Activated T-helper 1 cell treated with anti-CD3 and anti-CD28 coated beads, Interleukin-12 subunit alpha, Interleukin-12 subunit beta, Interleukin-2, Interleukin-4 antibody, amounts not matched to agents 30 ng/mL and 10 ng/mL and 1 ng/mL, durations not matched to agents 14 hours and 24 hours and 36 hours (primary cell): ENCODE data around the gene GLG1. TPM values are rescaled to one million over a fixed set of nuclear protein-coding genes. Genes with fewer than 3 reads are reported as not detected.
"Not testable (repeated sequence)": the region's sequence is repeated elsewhere in the genome, so short reads cannot be mapped to it uniquely, and the experiment has no call there.

ENCODE experiments used
- DNase-seq: peaks from one replicate; pipeline ENCODE4 v3.0.0; 2021; ENCODE audit warnings: low spot score
- H3K27ac Mint-ChIP-seq: one replicate; pipeline ENCODE4 v1.8.0; 2021; ENCODE audit warnings: mild to moderate bottlenecking, mixed read lengths
- H3K27me3 Mint-ChIP-seq: one replicate; pipeline ENCODE4 v1.8.0; 2022; ENCODE audit warnings: mild to moderate bottlenecking, moderate library complexity, mixed read lengths; ENCODE audit not compliant: insufficient read depth
- H3K36me3 Mint-ChIP-seq: one replicate; pipeline ENCODE4 v1.8.0; 2021; ENCODE audit warnings: low read depth, mixed read lengths
- H3K4me1 Mint-ChIP-seq: one replicate; pipeline ENCODE4 v1.8.0; 2021; ENCODE audit warnings: low read depth, mixed read lengths
- H3K4me3 Mint-ChIP-seq: one replicate; pipeline ENCODE4 v1.8.0; 2021; ENCODE audit warnings: mild to moderate bottlenecking, moderate library complexity, mixed read lengths
- H3K9me3 Mint-ChIP-seq: one replicate; pipeline ENCODE4 v1.8.0; 2021; ENCODE audit warnings: mixed read lengths
- intact Hi-C: fragments of 100-400 bp; cut with micrococcal nuclease; formaldehyde crosslinking; loops from one replicate; pipeline ENCODE4 v1.15.1; 2024
- total RNA-seq: library from RNA; stranded (reverse); gene quantifications from 2 replicates; pipeline ENCODE4 v1.2.3, GENCODE V29; 2022

GLG1 gene
- total RNA-seq, 1 donor from 2014 or later = 71.8 TPM

DNA sequence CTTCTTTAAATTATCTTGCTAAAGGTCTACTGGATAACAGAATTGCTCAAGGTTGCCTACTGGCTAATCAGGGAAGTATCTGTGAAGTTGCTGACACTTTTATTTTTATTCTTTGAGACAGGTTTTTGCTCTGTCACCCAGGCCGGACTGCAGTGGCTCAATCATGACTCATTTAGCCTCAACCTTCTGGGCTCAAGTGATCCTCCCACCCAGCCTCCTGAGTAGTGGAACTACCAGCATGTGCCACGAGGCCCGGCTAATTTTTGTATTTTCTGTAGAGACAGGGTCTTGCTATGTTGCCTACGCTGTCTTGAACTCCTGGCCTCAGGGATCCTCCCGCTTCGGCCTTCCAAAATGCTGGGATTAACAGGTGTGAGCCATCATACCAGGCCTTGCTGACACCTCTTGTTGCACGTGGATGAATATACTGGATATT is 43.1 kb downstream of the GLG1 start:
- intact Hi-C loops = no loop called here
- peaks cover 9% of the 10 kb centered on the region for H3K36me3 Mint-ChIP-seq
- H3K4me1 Mint-ChIP-seq = peaks cover 44% of the 10 kb centered on the region
- H3K9me3 Mint-ChIP-seq = no peaks in the 10 kb centered on the region
- H3K27me3 Mint-ChIP-seq = no peaks in the 10 kb centered on the region
- H3K27ac Mint-ChIP-seq = no peak overlapping the region
- no peak for DNase-seq
- H3K4me3 Mint-ChIP-seq = no peak overlapping the region

DNA sequence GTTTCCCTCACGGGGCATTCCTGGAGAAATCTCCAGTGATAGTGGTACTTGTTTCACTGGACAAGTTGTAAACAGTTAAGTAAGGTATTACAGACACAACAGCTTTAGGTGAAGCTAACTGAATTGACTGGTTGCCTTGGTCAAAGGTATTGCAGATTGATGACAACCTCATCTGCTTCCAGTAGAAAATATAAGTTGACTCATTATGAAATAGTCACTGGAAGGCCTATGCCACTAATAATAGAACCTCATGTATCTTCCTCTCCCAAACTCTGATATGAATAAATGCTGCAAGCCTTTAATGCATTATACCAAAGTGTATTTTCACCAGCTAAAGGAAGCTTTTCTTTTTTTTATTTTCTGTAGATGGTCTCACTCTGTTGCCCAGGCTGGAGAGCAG is 44.8 kb downstream of the GLG1 start:
- DNase-seq = no peak
- Mint-ChIP-seq H3K27ac (no peak overlapping the region), H3K36me3 (peaks cover 11% of the 10 kb centered on the region), H3K27me3 (no peaks in the 10 kb centered on the region), H3K9me3 (no peaks in the 10 kb centered on the region), H3K4me3 (no peak overlapping the region), H3K4me1 (peaks cover 50% of the 10 kb centered on the region)
- intact Hi-C loops = no loop called here

DNA sequence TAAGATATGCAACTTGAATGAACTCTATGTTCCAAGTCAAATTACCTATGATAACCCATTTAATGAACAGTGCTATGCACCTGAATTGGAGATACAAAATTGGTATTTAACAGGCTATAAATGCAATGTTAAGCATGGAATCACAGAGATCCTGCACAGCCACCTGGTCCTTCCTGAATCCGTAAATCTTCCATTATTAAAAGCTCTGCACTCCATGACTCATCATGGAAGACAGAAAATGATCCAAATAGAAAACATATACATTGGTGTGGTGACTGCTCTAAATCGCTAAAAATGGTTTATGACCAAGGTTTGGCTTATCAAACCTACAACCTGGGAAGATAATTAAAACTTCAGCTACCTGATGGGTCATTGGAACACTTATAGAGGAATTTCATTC is 45.3 kb downstream of the GLG1 start:
- Mint-ChIP-seq H3K9me3 (no peaks in the 10 kb centered on the region), H3K27ac (no peak overlapping the region), H3K36me3 (peaks cover 11% of the 10 kb centered on the region)

DNA sequence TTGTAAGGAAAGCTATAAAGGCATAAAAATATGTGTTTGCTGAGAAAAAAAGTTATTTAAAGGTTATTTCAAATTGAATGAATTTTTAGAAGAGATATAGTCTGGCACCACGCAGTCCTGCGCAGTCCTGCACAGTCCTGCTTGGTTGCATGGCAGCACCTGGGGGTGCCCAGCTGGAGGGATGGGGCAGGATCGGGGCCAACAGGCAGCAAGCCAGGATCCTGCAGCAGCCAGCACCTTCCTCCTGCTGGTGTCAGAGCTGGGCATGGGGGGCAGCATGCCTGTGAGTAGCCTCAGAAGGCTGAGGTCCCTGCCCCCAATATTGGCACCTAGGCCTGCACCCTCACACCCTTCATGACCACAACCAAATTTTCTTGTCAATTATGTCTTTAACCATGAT is 46.0 kb downstream of the GLG1 start:
- intact Hi-C loops = no loop called here

More for the DNA sequence above, 45.3 kb downstream of the GLG1 start:
- Mint-ChIP-seq H3K4me3 (no peak overlapping the region), H3K4me1 (peaks cover 49% of the 10 kb centered on the region), H3K27me3 (no peaks in the 10 kb centered on the region)
- intact Hi-C loops = no loop called here
- no peak for DNase-seq

DNA sequence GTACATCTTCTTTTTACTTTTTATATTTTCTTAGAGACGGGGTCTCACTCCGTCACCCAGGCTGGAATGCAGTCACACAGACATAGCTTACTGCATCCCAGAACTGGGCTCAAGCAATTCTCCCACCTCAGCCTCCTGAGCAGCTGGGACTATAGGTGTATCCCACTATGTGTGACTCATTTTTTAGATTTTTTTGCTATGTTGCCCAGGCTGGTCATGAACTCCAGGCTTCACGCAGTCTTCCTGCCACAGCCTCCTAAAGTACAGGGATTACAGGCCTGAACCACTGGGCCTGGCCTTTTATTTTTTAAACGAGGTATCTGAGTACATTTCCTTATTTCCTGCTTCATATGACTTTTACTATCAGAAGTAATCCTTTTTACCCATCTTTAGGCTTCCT is 48.0 kb downstream of the GLG1 start:
- no peak for DNase-seq
- Mint-ChIP-seq H3K4me3 (no peak overlapping the region), H3K9me3 (no peaks in the 10 kb centered on the region), H3K27ac (peak overlapping the region; percentile 23), H3K4me1 (peaks cover 30% of the 10 kb centered on the region), H3K36me3 (peaks cover 7% of the 10 kb centered on the region), H3K27me3 (no peaks in the 10 kb centered on the region)
- intact Hi-C loops = no loop called here

More for the DNA sequence above, 46.0 kb downstream of the GLG1 start:
- Mint-ChIP-seq H3K36me3 (peaks cover 9% of the 10 kb centered on the region), H3K27ac (no peak overlapping the region), H3K9me3 (no peaks in the 10 kb centered on the region), H3K27me3 (no peaks in the 10 kb centered on the region), H3K4me3 (no peak overlapping the region), H3K4me1 (peaks cover 48% of the 10 kb centered on the region)
- DNase-seq = no peak

DNA sequence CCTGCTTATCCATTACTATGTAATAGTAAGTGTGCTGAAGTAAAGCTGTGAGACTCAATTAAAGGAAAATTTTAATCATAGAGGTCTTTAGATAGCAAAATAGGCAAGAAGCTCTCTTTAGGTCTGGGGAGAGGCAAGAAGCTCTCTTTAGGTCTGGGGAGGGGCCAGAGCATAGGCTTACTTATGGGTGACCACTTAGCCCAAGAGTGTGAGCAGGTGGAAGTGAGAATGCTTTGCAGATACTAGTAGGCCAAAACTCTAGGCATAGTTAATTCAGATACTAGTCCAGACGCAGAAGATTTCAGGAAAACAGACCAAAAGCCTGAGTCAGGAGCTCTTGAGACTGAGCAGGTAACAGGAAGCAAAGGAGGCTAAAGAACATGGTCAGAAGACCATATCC is 49.6 kb downstream of the GLG1 start:
- no peaks in the 10 kb centered on the region for H3K27me3 Mint-ChIP-seq
- H3K4me1 Mint-ChIP-seq = peaks cover 26% of the 10 kb centered on the region
- H3K4me3 Mint-ChIP-seq = no peak overlapping the region
- no peaks in the 10 kb centered on the region for H3K9me3 Mint-ChIP-seq
- H3K27ac Mint-ChIP-seq = no peak overlapping the region
- intact Hi-C loops = no loop called here
- no peak for DNase-seq
- H3K36me3 Mint-ChIP-seq = peaks cover 7% of the 10 kb centered on the region

DNA sequence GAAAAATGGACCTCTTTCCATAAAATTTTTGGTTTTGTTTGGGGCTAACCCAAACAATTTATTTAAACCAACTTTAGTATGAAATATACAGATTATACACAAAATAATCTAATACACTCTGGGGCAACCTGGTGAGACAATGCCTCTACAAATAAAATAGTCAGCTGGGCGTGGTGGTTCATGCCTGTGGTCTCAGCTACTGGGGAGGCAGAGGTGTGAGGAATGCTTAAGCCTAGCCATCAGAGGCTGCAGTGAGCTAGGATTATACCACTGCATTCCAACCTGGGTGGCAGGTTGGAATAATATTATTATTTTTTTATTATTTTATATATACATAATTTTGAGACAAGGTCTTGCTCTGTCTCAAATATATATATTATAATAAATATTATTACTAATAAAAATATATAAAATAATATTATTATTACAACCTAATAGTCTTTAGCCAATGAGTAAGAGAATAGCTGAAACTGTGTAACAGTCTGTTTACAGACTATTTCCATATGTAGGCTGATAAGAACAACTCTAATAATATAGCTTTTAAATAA is 50.5 kb downstream of the GLG1 start:
- H3K36me3 Mint-ChIP-seq = peaks cover 5% of the 10 kb centered on the region
- DNase-seq = no peak
- no peak overlapping the region for H3K4me3 Mint-ChIP-seq
- H3K27ac Mint-ChIP-seq = no peak overlapping the region
- H3K4me1 Mint-ChIP-seq = peaks cover 21% of the 10 kb centered on the region
- H3K9me3 Mint-ChIP-seq = no peaks in the 10 kb centered on the region
- H3K27me3 Mint-ChIP-seq = no peaks in the 10 kb centered on the region
- intact Hi-C loops = no loop called here

DNA sequence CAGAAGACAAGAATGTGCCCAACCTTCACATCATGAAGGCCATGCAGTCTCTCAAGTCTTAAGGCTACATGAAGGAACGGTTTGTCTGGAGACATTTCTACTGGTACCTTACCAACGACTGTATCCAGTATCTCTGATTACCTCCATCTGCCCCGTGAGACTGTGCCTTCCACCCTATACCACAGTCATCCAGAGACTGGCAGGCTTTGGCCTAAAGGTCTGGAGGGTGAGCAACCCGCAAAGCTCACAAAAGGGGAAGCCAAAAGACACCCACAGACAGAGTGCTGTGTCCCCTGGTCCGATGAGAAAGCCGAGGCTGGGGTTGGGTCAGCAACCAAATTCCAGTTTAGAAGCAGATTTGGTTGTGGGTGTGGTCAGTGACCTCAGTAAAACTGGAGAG is 54.6 kb downstream of the GLG1 start:
- H3K27ac Mint-ChIP-seq, H3K9me3 Mint-ChIP-seq, H3K27me3 Mint-ChIP-seq, DNase-seq, intact Hi-C loops, H3K4me1 Mint-ChIP-seq, H3K4me3 Mint-ChIP-seq, H3K36me3 Mint-ChIP-seq: not testable (repeated sequence)

DNA sequence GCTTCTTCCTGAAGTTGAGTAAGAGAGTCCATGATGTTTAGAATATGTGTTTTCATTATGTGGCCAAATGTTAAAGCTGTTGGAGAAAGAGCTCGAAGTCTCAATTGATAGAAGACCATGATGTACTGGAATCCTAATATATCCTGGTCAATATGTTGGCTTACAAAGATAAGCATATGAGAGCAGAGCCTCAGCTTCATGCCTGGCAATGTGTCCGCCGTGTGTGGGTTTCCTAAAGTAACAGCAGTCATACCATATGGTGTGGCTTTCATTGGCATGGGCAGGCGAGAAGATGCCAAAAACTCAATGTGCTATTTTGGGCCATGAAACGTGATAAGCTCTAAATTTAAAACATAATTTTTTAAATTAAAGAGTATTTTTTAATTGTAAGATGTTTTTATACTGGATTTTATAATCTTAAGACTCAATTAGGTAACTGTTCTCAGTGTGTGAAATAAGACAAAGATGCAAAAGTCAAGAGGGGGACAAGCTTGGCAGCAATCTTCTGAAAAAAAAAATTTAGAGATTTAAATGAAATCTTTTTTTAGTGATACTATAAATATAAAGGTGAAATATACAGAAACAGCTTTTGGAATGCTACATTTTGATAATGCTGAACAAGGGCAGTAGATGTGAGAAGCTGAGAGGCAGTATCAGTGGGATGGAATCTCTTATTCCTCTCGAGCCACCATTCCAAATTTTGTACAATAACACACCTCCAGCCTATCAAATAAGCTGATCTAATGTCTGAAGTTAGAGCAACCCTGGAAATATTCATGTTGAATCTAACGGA is 56.5 kb downstream of the GLG1 start:
- not testable (repeated sequence) for DNase-seq

DNA sequence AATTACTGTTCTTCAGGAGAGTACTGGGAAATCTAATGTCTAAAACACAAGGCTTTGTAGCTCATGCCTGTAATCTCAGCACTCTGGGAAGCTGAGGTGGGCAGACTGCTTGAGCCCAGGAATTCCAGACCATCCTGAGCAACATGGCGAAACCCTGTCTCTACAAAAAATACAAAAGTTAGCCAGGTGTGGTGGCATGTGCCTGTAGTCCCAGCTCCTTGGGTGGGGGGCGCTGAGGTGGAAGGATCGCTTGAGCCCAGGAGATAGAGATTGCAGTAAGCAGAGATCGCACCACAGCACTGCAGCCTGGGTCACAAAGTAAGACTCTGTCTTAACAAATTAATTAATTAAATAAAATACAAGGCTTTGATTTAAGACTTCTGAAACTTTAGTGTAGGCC is 60.8 kb downstream of the GLG1 start:
- H3K27me3 Mint-ChIP-seq, DNase-seq, intact Hi-C loops, H3K27ac Mint-ChIP-seq, H3K4me3 Mint-ChIP-seq, H3K36me3 Mint-ChIP-seq, H3K9me3 Mint-ChIP-seq, H3K4me1 Mint-ChIP-seq: not testable (repeated sequence)

More for the DNA sequence above, 56.5 kb downstream of the GLG1 start:
- H3K27ac Mint-ChIP-seq, H3K4me1 Mint-ChIP-seq, H3K4me3 Mint-ChIP-seq, H3K9me3 Mint-ChIP-seq, H3K36me3 Mint-ChIP-seq, H3K27me3 Mint-ChIP-seq, intact Hi-C loops: not testable (repeated sequence)

DNA sequence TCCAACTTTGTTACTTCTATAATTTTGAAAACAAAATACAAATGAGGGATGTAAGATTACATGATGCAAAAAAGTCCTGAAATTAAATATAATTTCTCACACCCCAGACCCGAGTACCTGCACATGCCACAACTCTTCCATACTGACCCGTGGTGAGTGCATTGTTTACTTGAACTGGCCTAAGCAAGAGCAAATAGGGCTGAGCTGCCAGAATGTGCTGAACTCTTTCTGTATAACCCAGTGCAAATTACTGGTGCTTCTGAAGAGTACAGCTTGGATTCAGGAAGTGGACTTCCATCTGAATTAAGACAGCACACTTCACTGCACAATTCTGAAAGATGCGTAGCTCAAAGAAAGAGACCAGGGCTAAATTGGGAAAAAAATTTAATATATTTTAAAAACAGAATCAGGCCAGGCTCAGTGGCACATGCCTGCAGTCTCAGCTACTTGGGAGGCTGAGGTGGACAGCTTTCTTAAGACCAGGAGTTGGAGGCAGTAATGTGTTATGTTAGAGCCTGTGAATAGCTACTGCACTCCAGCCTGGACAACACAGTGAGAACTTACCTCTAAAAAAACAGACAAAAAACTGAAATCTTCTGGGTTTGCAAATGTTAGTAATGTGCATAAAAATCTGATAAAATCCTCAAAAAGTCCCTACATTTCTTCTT is 63.9 kb downstream of the GLG1 start:
- H3K4me3 Mint-ChIP-seq, H3K27ac Mint-ChIP-seq, H3K9me3 Mint-ChIP-seq, DNase-seq, H3K36me3 Mint-ChIP-seq, H3K4me1 Mint-ChIP-seq, intact Hi-C loops, H3K27me3 Mint-ChIP-seq: not testable (repeated sequence)

DNA sequence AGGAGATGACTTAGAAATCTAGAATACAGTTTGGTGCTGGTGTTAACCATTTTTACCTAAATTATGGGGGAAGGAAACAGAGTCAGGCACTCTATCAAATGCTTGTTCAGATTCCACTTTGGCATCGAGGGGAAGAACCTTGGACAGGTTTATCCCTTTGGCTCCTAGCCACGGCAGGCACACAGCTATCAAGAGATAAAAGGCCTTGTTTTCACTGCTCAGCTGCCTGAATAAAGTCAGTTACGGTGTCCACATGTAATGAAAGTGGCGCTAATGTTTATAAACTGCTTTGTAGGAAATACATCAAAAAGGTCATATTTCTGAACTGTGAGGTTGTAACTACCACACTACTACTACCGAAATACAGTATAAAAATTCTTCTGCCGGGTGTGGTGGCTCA is 66.3 kb downstream of the GLG1 start:
- H3K4me3 Mint-ChIP-seq, H3K4me1 Mint-ChIP-seq, H3K9me3 Mint-ChIP-seq, H3K27me3 Mint-ChIP-seq, intact Hi-C loops, H3K36me3 Mint-ChIP-seq, H3K27ac Mint-ChIP-seq, DNase-seq: not testable (repeated sequence)

DNA sequence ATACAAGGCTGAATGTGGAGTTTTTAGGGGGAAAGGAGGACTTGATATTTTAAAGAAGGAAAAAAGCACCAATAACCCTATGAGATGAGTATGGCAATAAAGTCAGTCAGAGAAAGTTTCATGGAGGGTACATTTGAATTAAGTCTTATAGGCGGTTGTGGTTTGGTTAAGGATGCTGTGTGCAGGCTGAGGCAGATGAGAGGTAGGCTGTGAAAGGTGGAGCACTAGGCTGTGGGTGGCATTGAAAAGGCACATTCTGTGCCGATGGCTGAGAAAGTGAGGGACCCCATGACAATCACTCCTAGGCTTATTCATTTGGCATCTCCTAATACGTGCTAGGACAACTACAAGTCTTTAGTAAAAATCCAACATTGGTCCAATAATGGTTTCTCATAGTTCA is 68.1 kb downstream of the GLG1 start:
- H3K27me3 Mint-ChIP-seq, H3K9me3 Mint-ChIP-seq, H3K4me1 Mint-ChIP-seq, intact Hi-C loops, DNase-seq, H3K36me3 Mint-ChIP-seq, H3K4me3 Mint-ChIP-seq, H3K27ac Mint-ChIP-seq: not testable (repeated sequence)
